Uterus (tissue), 4 donors: ENCODE results near the gene EFNA4. TPM values are rescaled to one million over a fixed set of nuclear protein-coding genes. Genes with fewer than 3 reads are reported as not detected.

Experiments used
- DNase-seq, 2 donors: peaks; one replicate each; pipeline ENCODE4 v3.0.0-alpha.2; 2019 to 2020
- H3K27ac ChIP-seq, 2 donors: fragments of 200-600 bp; sonication (generic); 1 replicate in 1 of 2; 2 replicates in 1 of 2; pipeline ENCODE4 v1.5.1; 2016 to 2018
- H3K27me3 ChIP-seq, 2 donors: fragments of 200-600 bp; sonication (generic); one replicate each; pipeline ENCODE4 v1.5.1; 2018 to 2019; ENCODE audit warnings: control low read depth in 1 of 2
- H3K36me3 ChIP-seq, 2 donors: fragments of 200-600 bp; sonication (generic); one replicate each; pipeline ENCODE4 v1.5.1; 2019; ENCODE audit warnings: control low read depth in 1 of 2
- H3K4me1 ChIP-seq, 2 donors: fragments of 200-600 bp; sonication (generic); one replicate each; pipeline ENCODE4 v1.5.1; 2018 to 2019; ENCODE audit warnings: control low read depth in 1 of 2
- H3K4me3 ChIP-seq, 2 donors: fragments of 200-600 bp; sonication (generic); 1 replicate in 1 of 2; 2 replicates in 1 of 2; pipeline ENCODE4 v1.5.1; 2018 to 2019; ENCODE audit warnings: mild to moderate bottlenecking in 1 of 2
- H3K9me3 ChIP-seq, 2 donors: fragments of 200-600 bp; sonication (generic); one replicate each; pipeline ENCODE4 v1.5.1; 2019; ENCODE audit warnings: control low read depth in 1 of 2
- CTCF ChIP-seq, 4 experiments: fragments of 200-600 bp in 2 of 4; fragments of 450-650 bp in 2 of 4; sonication (generic) in 2 of 4; IDR thresholded peaks; one replicate each; pipeline ENCODE4 v1.5.1; 2016 to 2019; ENCODE audit warnings: antibody characterized with exemption in 4 of 4, mild to moderate bottlenecking in 2 of 4, moderate library complexity in 1 of 4
- POLR2A ChIP-seq, 2 donors: fragments of 450-650 bp; IDR thresholded peaks; one replicate each; pipeline ENCODE4 v1.6.1; 2016; ENCODE audit warnings: antibody characterized with exemption in 2 of 2, mild to moderate bottlenecking in 1 of 2, moderate library complexity in 1 of 2
- intact Hi-C: fragments of 100-400 bp; cut with DNase I; formaldehyde crosslinking; loops from one replicate; pipeline ENCODE4 v1.15.1; 2023; ENCODE audit warnings: low total_unique reads
- total RNA-seq, 4 donors: library from RNA; depleted of rRNA in 3 of 4; stranded (reverse); fragments of >200 nt in 3 of 4; gene quantifications; one replicate each; pipeline versions ENCODE4 v1.1.0 to v1.2.4, GENCODE V29; 2014 to 2023
- donor health status: DM: yes; HTN: yes; CAD: no.

The EFNA4 gene
- total RNA-seq, 4 donors from 2014 or later = 8.0 to 8.4 TPM; not detected in 2

GRCh38 chr1:155026588-155026987 lies 37.0 kb upstream of the EFNA4 start:
- TF ChIP-seq POLR2A (IDR thresholded peaks at IDR 0.05) (no peak), CTCF (IDR thresholded peaks at IDR 0.05) (no peak)
- H3K27me3 ChIP-seq = no peaks in the 10 kb centered on the region
- no peak overlapping the region for H3K27ac ChIP-seq
- no peaks in the 10 kb centered on the region for H3K4me1 ChIP-seq
- no peak overlapping the region for H3K4me3 ChIP-seq
- no peaks in the 10 kb centered on the region for H3K9me3 ChIP-seq
- intact Hi-C loops = no loop called here
- H3K36me3 ChIP-seq = no peaks in the 10 kb centered on the region
- DNase-seq = no peak

DNA sequence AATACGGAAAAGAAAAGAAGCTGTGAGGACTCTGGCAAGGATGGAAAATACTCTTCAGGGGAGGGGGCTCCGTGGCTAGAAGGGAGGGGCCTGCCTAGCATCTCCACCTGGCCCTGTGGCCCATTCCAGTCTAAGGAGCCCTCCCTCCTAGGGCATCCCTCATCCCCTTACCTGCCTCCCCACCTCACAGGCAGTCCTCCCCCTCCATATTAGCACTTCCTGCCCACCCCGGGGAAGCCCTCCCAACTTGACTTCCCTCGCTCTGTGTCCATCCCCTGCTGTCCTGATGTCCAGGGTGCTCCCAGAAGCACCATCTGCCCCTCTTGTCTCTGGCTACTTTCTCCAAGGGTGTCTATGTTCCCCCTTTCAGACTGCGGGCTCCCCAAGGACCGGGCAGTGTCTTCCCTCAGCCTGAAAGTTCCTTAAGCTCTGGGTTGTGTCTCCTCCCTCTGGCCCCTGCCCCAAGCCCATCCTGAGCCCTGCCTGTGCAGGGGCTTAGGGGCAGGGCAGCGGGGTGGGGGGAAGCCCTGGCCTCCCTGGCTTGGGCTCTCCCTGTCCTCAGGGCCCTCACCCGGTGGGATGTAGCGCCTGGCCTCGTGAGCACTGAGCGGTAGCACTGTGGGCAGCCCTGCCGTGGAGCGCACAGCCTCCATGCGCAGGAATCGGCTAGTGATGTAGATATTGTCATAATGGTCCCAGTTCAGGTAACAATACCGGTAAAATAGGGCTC lies 33.9 kb upstream of the EFNA4 start:
- Histone ChIP-seq H3K4me3 (no peak overlapping the region), H3K36me3 (no peaks in the 10 kb centered on the region), H3K9me3 (no peaks in the 10 kb centered on the region), H3K27ac (no peak overlapping the region), H3K4me1 (no peaks in the 10 kb centered on the region), H3K27me3 (no peaks in the 10 kb centered on the region)
- intact Hi-C loops = no loop called here
- DNase-seq = no peak
- no peak for TF ChIP-seq POLR2A (IDR thresholded peaks at IDR 0.05)
- no peak for TF ChIP-seq CTCF (IDR thresholded peaks at IDR 0.05)

DNA sequence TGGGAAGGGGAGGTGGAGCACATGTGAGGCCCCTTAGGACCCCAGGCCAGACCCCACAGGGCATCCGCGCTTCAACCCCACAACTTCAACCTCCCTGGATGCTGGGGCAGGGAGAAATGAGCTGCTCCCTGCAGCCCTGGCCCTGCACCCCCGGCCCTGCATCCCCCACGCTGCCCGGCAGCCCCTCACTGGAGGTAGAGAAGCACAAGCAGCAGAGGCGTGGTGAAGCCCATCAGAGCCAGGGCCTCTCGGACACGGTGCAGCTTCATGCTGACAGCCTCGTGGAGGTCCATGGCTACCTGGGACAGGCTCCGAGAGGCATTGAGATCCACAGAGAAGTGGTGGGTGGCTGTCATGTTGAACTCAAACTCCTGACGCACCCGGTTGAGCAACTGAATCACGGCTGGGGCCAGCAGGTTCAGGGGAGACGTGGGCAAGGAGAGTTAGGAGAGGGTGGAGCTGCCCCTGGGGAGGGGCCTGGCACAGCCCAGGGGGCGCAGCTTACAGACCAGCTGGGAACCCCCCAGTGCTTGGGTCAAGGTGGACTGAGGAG lies 33.2 kb upstream of the EFNA4 start:
- intact Hi-C loops = no loop called here
- Histone ChIP-seq H3K9me3 (no peaks in the 10 kb centered on the region), H3K36me3 (no peaks in the 10 kb centered on the region), H3K4me1 (no peaks in the 10 kb centered on the region), H3K27ac (no peak overlapping the region), H3K27me3 (no peaks in the 10 kb centered on the region), H3K4me3 (no peak overlapping the region)
- no peak for DNase-seq
- TF ChIP-seq POLR2A (IDR thresholded peaks at IDR 0.05) (no peak), CTCF (IDR thresholded peaks at IDR 0.05) (no peak)

DNA sequence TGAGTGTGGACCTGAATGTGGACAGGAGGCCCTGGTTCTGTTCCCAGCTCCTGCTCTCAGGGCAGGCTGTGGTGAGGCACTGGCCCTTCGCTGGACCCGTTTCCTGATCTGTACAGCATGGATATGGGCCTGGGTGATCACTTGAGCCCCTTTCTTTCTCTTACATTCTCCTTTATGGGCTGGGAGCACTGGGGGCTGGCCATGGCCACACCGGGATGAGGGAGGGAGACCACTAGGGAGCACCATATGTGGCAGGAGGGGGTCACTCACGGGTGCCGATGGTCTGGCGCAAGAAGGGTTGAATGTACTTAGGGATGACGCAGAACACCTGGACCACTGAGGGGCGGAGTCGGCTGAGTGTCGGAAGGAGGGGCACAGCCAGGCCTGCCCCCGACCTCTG lies 32.6 kb upstream of the EFNA4 start:
- Histone ChIP-seq H3K27ac (no peak overlapping the region), H3K4me1 (no peaks in the 10 kb centered on the region), H3K36me3 (no peaks in the 10 kb centered on the region), H3K27me3 (no peaks in the 10 kb centered on the region), H3K4me3 (no peak overlapping the region), H3K9me3 (no peaks in the 10 kb centered on the region)
- no peak for DNase-seq
- intact Hi-C loops = no loop called here
- no peak for TF ChIP-seq POLR2A (IDR thresholded peaks at IDR 0.05)
- no peak for TF ChIP-seq CTCF (IDR thresholded peaks at IDR 0.05)

DNA sequence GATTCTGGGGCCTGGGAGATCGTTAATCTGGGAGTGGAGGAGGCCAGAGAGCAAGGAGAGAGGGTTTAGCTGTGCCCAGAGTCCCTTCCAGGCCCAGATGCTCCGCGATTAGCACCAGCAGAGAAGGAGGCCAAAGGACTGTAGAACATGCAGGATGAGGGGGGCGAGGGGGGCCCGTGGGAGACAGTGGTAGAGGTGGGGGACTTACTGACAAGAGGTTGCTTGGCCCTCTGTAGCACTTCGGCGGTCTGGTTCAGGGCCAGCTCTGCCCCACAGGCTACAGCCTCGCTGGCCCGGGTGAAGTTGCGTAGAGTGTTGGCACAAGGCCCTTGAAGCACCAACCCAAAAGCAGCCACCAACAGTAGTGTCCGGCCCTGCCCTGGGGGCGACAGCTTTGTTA lies 30.7 kb upstream of the EFNA4 start:
- Histone ChIP-seq H3K27me3 (no peaks in the 10 kb centered on the region), H3K9me3 (no peaks in the 10 kb centered on the region), H3K4me1 (no peaks in the 10 kb centered on the region), H3K27ac (no peak overlapping the region), H3K36me3 (no peaks in the 10 kb centered on the region), H3K4me3 (no peak overlapping the region)
- intact Hi-C loops = no loop called here
- no peak for TF ChIP-seq POLR2A (IDR thresholded peaks at IDR 0.05)
- no peak for TF ChIP-seq CTCF (IDR thresholded peaks at IDR 0.05)
- no peak for DNase-seq
